T follicular helper cell (primary cell): ENCODE results near the gene AMH.
A peak's percentile ranks its signal among the peaks of the same experiment; 100 is the strongest.

Source experiments
- DNase-seq: peaks from one replicate; pipeline ENCODE4 v3.0.0-alpha.2; 2020; ENCODE audit warnings: low read depth

AMH gene

DNA sequence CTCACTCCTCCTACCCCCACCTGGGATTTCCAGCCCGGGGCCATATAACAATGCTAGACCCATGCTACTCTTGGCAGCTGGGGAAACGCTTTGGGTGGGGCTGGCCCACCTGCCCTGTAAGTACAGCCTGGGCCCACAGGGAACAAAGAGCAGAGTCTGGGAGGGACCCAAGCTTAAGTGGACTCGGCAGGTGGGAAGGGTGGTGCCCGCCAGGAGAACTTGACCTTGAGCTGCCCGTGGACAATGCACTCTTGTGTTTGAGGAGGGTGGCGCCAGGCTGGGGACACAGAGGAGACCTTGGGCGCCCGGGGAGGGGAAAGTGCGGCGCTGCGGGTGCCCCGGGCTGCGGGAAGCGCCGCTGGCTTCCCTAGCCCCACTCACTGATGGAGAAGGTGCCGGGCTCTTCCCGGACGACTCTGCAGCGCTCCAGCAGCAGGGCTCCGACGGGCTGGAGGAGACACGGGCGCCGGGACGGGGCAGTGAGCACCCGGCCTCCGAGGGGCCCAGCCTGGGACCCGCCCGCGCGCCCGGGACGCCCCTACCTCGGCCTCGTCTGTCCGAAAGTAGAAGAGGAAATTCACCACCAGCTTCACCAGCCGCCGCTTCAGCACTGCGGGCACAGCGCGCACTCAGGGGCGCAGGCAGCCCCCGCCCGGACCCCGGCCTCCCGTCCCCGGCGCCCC lies 13.6 kb upstream of the AMH start:
- no peak for DNase-seq

DNA sequence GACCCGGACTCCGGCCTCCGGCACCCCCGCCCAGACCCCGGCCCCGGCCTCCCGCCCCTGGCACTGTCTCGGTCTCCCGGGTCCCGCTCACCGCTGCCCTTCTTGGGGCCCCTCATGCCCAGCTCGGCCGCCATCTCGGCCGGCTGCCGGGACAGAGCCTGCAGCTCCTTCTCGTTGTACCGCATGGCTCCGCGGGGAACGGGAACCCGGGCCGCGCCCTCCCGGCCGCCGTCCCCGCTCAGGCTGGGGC lies 13.1 kb upstream of the AMH start:
- no peak for DNase-seq

DNA sequence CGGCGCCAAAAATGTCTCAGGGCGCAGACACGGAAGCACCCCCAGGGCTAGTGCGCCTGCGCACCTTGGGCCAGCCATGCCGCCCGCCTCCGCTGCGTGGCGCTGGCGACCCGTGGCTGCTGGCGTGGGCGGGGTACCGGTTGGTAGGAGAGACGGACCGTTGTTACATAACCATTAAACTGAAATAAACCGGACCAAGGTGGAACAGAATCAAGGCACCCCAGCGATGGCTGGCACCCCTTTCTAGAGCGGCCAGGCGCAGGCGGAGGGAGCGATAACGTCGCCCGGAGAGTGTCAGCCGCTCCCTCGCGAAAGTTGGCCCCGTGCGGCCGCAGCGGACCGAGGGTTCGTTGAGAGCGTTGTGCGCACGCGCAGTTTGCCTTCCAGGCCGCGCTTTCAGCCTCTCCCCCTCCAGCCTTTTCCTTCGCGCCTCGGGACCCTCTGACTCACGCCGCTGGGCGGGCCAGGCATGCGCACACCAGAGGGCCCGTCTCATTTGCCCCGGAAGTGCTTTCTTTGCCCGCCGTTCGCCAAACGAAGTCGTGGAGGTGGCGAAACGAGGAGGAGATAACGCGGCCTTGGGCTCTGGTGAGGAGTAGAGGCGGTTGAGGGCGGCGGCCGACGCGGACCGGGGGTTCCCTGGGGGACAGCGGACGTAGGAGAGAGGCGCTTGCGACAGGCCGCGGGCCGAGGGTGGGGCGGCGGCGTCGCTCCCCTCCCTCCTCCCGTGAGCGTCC lies 12.6 kb upstream of the AMH start, which contains the start of the genes PLEKHJ1 and SF3A2:
PLEKHJ1 (minus strand) TSS at position 16 of the 737 bp plus-strand sequence. CDS start 81 bp downstream, outside the sequence.
SF3A2 (plus strand) TSS at position 511 of the 737 bp plus-strand sequence. CDS start 6,595 bp downstream, outside the sequence.
- peak; percentile 95 for DNase-seq

DNA sequence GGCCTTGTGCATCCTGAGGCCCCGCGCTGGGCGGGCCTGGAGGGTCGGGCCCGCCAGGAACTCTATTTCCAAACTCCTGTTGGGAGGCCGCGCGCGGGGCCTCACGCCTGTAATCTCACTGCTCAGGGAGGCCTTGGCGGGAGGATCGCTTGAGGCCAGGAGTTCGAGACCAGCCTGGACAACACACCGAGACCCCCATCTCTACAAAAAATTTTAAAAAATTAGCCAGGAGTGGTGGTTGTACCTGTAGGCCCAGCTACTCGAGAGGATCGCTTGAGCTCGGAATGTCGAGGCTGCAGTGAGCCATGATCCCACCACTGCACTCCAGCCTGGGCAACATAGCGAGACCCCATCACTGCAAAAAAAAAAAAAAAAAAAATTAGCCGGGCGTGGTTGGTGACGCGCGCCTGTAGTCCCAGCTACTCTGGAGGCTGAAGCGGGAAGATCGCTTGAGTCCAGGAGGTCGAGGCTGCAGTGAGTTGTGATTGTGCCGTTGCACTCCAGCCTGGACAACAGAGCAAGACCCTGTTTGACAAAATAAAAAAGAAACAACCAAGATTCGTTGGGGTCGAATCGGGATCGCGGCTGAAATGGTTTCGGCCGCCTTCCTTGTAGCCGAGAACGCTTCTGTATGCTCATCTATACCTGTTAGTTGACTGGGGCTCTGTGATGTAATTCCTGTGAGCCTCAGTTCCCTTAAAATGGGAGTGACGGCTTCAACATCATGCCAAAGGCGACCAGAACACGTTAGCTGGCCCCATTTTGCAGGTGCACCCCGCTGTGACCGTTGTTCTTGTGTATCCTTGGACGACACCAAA lies 11.9 kb upstream of the AMH start:
- DNase-seq, result no peak

DNA sequence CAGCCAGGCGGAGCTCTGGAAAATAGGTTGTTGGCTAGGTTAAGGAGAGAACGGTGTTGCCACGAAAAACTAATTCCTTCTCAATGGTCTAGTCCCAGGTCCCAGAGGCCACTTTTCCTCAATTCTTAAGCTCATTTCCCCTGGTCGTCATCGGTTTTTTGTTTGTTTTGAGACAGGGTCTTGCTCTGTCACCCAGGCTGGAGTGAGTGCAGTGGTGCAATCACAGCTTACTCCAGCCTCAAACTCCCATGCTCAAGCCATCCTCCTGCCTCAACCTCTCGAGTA lies 11.3 kb upstream of the AMH start:
- no peak for DNase-seq

DNA sequence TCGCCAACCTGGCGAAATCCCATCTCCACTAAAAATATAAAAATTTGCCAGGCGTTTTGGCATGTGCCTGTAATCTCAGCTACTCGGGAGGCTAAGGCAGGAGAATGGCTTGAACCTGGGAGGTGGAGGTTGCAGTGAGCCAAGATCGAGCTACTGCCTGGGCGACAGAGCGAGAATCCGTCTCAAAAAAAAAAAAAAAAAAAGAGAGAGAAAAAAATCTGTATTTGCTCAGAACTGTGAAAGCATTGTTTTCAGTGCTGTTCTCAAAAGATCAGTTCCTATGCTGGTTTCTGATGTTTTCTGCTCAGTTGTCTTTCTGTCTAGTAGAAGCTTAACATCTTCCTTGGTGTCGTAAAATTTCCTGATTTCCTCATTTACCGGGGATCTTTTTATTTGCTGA lies 9.9 kb upstream of the AMH start:
- no peak for DNase-seq

DNA sequence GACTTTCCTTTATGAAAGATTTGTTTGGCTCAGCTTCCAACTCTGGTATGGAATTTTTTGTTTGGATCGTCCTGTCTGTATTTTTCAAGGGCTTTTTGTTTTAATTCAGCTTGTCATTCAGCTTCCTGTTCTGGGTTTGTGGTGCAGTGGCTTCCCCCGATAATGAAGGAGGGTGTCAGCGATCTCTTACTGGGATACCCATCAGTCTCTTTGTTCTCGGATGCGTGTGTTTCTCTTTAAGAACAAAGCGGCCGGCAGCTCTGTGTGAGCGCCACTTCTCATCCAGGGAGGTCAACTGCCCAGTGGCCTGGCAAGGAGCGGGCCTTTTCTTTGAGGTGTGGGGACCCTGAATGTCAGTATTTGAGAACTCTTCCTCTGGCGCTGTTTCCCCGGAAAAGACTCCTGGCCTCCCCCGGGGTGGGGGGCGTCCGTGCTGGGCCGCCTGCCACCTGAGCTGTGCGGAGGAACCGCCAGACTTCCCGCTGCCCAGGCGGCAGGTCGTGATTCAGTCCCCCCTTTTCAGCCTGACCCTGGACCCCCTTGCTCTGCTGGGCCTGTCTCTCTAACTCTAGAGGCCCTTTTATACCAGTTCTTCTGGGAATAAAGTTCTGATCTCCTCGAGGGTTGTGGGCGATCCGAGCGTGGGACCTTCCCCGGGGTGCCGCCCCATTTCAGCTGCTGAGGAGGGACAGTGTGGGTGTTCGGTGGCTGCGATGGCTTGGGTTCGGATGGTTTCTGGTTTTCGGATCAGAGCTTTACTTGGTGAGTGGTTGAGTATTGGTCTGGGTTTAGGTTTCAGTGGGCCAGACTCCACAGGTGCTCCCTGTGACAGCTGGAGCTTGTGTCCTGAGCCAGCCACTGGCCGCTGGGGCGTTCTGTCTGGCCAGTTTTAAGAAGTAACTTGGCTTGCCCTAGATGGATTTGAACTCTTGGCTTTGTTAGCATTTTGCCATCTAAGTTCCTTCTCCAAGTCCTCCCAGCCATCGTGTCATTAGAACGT lies 9.1 kb upstream of the AMH start:
- DNase-seq, result peak; percentile 33

DNA sequence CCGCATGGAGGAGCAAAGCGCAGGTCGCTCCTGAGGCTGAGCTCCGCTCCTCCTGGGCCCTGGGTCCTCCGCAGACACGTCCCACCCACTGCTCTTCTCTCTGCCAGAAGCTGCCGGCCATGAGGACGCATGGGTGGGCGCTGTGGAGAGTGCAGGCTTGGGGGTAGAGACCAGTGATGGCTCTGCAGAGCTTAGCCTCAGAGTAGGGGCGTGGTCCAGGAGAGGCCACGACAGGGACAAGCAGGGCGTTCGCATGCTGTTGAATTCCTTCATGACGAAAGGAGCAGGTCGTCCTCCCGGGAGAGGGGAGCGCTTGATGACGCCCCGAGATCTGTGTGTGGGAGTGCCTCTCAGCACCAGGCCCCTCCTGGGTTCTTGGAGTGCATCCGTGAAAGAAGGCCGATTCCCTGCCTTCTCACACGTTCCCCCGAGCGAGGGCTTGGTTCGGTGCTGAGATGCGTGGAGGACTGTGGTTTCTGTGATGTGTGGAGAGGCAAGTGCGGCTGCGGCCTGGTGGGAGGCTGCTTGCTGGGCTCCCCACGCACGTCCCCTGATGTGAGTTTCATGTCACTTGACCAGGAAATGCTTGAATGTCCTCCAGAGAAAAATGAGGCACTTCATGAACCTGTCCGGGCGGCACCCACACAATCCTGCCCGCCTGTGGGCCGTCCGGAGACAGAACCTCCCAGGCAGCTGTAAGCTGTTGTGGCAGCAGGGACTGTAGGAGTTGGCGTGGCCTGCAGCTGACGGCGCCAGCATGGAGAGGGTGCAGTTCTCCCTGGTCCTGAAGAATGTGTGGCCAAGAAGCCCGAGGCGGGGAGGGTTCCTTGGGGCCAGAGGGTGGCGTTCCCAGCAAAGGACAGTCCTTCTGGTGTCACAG lies 8.0 kb upstream of the AMH start:
- DNase-seq, result no peak

DNA sequence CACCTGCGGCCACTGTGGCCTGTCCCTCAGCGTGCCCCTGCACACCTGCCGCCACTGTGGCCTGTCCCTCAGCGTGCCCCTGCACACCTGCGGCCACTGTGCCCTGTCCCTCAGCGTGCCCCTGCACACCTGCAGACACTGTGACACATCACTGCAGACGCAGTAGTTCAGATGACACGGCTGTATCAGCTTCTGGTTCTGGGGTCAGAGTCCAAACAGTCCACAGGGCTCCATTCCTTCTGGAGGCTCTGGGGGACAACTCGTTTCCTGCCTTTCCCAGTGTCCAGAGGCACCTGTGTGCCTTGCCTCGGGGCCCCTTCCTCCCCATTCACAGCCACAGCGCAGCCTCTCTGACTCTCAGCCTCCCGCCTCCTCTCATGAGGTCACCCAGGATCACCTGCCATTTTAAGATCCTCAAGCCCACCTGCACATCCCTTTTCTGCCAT lies 7.0 kb upstream of the AMH start:
- DNase-seq, result no peak

DNA sequence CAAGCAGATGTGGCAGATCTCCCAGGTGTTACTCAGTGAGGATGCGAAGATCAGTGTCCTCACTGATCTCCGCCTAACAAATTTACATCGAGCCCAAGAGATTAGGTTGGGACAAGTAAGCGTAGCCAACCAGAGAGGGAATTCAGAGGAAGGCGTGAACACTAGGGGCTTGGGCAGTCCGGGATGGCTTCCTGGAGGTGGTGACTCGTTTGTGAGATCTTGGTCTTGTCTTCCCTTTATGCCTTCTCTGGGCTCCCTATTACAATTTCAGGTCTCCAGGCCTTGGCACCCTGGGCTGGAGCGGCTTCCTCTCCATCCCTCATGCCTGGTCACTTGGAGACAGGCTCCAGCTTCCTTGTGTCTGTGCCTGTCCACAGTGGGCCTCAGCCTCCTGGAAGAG lies 6.3 kb upstream of the AMH start:
- DNase-seq, result no peak

DNA sequence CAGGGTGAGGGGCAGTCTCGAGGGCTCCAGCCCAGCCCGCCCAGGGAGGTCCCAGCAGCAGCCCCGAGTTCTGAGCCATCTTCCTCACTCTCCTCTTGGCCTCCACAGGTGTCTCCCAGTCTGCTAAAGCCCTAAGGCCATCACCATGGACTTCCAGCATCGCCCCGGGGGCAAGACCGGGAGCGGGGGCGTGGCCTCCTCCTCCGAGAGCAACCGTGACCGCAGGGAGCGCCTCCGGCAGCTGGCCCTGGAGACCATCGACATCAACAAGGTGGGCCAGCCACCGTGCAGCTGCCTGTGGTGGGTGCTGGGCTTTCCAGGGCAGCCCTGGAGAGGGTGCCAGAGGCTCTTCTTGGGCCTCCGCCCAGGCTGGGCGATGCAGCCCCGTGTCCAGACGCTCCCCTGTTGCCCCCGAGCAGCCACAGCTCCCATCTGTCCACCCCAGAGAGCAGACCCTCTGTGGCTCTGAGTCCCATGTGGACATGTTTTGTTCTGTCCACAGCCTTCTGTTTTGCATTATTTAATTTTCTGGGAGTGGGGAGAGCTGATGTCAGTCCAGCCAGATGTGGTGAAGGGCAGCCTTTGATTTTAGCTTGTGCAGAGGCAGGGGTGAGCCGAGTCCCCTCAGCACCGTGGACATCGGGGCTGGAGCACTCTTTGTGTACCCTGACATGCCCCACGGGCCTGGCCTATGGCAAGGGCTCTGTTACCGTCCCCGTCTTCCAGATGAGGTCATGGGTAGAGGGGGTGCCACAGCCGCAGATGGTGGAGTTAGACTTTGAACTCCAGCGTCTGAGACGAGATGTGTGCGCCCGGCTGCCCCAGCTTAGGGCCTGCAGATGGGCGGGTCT lies 5.6 kb upstream of the AMH start:
- no peak for DNase-seq

DNA sequence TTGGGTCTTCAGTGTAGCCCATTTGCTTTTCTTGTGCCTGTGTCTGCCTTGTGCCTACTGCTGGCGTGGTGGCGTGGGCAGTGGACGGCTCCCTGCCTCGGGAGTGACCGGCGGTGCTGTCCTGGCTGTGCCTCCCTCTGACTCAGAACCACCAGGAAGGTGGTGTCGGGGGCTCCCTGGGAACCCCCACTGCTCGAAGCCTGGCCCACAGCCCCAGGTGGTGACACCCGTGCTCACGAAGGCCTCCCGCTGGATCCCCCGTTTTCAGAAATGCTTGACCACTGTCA lies 5.1 kb upstream of the AMH start:
- no peak for DNase-seq

DNA sequence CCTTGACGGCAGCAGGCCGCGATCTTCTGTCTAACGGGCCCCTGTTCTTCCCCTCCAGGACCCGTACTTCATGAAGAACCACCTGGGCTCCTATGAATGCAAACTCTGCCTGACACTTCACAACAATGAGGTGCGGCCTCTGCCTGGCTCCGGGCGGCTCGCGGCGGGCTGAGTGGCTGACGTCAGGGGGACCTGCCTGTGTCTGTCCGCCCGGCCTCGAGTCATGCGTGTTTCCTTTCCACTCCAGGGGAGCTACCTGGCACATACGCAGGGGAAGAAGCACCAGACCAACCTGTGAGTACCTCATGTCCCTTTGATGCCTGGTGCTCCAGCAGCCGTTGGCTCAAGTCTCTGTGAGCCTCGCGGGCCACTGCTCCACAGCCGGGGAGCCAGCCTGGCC lies 4.6 kb upstream of the AMH start:
- no peak for DNase-seq

DNA sequence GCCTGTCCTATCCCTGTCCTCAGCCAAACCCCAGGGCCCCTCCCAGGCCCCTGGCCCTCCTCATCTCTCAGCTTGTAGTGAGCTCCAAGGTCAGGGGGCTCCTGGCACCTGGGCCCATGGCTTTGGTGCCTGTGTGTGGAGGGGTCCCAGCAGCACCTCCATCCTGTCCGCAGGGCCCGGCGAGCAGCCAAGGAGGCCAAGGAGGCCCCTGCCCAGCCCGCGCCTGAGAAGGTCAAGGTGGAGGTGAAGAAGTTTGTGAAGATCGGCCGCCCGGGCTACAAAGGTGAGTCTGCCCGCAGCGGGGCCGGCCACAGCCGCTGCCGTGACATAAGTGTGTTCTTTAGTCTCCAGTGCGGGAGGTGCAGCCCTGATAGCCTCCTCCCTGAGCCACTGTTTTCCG lies 3.9 kb upstream of the AMH start:
- DNase-seq, result no peak

DNA sequence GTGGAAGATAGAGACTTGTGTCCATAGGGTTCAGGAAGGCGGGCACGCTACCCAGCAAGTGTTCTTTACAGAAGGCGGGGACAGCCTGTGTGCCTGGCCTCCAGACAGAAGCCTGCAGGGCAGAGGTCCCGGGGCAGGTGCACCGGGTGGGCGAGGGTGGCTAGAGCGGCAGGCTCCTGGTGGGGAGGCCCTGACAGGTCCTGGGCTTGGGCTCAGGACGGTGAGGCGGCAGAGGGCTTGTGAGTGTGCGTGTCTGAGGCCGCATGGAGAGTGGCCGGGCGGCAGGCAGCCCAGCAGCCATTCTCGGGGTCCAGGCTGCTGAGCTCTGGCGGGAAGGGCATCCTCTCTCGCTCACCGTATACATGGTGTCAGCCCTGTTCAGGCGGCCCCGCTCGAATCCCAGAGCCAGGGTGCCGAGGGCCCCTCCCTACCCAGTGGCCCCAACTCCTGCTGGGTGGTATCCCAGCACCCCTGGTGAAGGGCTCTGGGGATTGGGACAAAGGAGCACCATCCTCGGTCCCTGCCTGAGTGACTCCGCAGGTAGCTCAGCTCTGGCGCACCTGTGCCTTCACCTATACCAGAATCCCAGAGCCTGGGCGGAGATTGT lies 3.0 kb upstream of the AMH start:
- no peak for DNase-seq

DNA sequence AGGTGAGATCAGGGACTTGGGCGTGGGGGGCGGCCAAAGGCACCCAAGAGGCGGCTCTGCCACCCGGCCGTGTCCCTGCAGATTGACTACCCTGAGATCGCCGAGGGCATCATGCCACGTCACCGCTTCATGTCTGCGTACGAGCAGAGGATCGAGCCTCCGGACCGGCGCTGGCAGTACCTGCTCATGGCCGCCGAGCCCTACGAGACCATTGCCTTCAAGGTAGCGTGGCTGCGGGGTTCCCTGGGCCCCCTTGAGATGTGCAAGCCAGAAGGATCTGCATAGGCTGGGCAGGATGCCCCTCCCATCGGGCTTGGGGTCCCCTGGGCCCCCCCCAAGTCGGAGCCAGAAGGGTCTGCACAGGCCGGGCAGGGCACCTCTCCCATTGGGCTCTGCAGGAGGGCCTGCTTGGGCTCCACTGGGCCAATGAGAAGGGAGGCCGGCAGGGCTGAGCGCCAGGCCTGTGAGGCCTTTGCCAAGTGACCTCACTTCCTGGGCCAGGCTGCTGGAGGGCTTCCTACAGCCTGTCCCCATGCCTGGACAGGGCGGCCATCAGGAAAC lies 2.2 kb upstream of the AMH start:
- no peak for DNase-seq

DNA sequence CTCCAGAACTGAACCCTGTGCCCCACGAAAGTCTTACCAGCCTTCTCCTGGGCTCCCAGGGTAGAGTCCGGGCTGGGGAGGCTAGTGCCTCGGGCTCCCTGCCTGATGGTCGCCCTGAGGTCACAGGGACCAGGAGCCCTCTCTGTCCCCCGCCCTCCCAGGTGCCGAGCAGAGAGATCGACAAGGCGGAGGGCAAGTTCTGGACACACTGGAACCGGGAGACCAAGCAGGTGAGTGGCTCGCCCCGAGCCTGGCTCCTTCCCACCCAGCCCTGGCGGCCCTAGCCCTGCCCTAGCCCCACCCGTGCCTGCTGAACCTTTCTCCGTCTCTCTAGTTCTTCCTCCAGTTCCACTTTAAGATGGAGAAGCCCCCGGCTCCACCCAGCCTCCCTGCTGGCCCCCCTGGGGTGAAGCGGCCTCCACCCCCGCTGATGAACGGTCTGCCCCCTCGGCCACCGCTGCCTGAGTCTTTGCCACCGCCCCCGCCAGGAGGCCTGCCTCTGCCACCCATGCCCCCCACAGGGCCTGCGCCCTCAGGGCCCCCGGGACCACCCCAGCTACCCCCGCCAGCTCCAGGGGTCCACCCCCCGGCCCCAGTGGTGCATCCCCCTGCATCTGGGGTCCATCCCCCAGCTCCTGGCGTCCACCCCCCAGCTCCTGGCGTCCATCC lies 1.6 kb upstream of the AMH start:
- DNase-seq, result no peak

DNA sequence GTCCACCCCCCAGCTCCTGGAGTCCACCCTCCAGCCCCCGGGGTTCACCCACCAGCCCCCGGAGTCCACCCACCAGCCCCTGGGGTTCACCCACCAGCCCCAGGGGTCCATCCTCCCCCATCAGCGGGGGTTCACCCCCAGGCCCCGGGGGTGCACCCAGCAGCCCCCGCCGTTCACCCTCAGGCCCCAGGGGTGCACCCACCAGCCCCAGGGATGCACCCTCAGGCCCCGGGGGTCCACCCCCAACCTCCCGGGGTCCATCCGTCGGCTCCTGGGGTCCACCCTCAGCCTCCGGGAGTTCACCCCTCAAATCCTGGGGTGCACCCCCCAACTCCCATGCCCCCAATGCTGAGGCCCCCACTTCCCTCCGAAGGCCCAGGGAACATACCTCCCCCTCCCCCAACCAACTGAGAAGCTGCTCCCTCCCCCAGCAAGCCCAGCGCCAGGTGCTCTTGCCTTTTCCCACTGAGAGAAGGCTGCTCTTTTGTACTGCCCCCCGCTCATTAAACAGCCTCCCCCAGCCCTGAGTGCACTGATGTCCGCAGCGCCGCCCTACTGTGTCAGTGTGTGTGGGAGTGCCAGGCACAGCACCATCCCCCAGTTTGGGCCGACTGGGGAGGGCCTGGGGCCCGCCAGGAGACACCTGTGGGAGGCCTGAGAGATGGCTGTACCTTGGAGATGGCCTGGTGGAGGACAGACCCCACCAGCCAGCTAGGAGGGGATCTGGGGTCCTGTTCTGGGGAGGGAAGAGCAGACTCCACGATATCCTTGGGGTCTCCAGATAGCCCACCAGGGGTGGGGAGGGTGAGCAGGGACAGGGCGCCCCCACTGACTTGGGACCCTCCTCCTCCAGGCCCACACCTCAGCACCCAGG lies 750 bp upstream of the AMH start:
- no peak for DNase-seq
